Calu3 (cell line): ENCODE measurements around the gene ST6GAL1. TPM values are rescaled to one million over a fixed set of nuclear protein-coding genes. Genes with fewer than 3 reads are reported as not detected.

Source experiments
- BruUV-seq: library from RNA; stranded (reverse); fragments of 400-500 nt; replicated peaks from 2 replicates; lab custom pipeline; 2021; lab: Mats Ljungman, UMichigan
- CTCF ChIA-PET: fragments of 300-600 bp; sonication (Branson Sonifier 250); formaldehyde crosslinking; loops from one replicate; lab custom pipeline; 2022; ENCODE audit warnings: antibody characterized with exemption; lab: Charles Lee
- DNase-seq: peaks from one replicate; pipeline ENCODE4 v3.0.0; 2022
- H3K27ac Mint-ChIP-seq: one replicate; pipeline ENCODE4 v1.8.0; 2022; ENCODE audit warnings: mixed read lengths; ENCODE audit not compliant: unreplicated experiment
- H3K27me3 Mint-ChIP-seq: one replicate; pipeline ENCODE4 v1.8.0; 2022; ENCODE audit warnings: mixed read lengths; ENCODE audit not compliant: unreplicated experiment
- H3K36me3 Mint-ChIP-seq: one replicate; pipeline ENCODE4 v1.8.0; 2022; ENCODE audit warnings: mild to moderate bottlenecking, moderate library complexity, mixed read lengths; ENCODE audit not compliant: insufficient read depth, unreplicated experiment
- H3K4me1 Mint-ChIP-seq: one replicate; pipeline ENCODE4 v1.8.0; 2022; ENCODE audit warnings: mild to moderate bottlenecking, low read depth, mixed read lengths; ENCODE audit not compliant: unreplicated experiment
- H3K4me3 Mint-ChIP-seq: one replicate; pipeline ENCODE4 v1.8.0; 2022; ENCODE audit warnings: mild to moderate bottlenecking, low read depth, moderate library complexity, mixed read lengths; ENCODE audit not compliant: unreplicated experiment
- H3K9me3 Mint-ChIP-seq: one replicate; pipeline ENCODE4 v1.8.0; 2022; ENCODE audit warnings: low read depth, mixed read lengths; ENCODE audit not compliant: unreplicated experiment
- intact Hi-C: fragments of 100-400 bp; cut with micrococcal nuclease; formaldehyde crosslinking; loops from one replicate; pipeline ENCODE4 v1.10.0; 2022; ENCODE audit not compliant: unreplicated experiment
- total RNA-seq: library from RNA; stranded (reverse); gene quantifications from 2 replicates; pipeline ENCODE4 v1.2.3, GENCODE V29; 2022
- TF ChIP-seq, protein P1 (sequence below): fragments of 200-600 bp; IDR thresholded peaks from one replicate; pipeline ENCODE4 v1.8.0; 2022; ENCODE audit warnings: antibody characterized with exemption; ENCODE audit not compliant: unreplicated experiment

ST6GAL1 gene
- total RNA-seq, 1 experiment from 2014 or later, result 20.4 TPM

DNA sequence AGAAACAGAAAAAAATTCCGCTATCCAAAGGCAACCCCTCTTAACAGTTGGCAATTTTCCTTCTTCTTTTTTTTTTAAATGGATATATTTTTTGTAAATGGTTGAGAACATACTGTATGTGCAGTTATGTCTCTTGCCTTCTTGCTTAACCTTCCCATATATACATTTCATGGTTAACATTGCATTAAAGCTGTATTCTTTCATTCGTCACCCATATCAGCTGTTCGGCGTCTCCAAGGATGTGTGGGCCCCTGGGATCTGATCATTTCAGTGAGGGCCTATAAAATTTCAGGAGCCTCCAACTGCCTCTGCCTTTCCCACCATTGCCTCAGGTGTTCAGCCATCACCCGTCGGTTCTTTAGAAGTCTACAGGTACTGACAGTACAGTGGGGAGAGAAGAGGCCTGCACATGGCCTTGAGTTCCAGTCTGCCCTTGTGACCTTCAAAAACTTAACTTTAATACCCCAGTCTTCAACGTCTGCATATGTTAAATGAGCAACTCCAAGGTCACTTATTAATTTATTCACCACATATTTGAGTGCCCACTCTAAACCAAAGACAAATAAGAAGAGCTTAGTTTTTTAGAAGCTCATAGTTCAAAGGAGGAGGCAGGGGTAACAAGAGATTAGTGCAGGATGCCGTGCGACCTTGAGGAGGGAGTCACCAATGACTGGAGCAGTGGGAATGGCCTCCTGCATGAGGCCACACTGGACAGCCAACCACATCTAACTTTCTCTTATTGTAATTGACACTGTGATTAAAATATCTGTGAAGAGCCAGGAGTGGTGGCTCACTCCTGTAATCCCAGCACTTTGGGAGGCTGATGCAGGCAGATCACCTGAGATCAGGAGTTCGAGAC lies 6.9 kb downstream of the ST6GAL1 start:
- TF ChIP-seq, protein P1, sequence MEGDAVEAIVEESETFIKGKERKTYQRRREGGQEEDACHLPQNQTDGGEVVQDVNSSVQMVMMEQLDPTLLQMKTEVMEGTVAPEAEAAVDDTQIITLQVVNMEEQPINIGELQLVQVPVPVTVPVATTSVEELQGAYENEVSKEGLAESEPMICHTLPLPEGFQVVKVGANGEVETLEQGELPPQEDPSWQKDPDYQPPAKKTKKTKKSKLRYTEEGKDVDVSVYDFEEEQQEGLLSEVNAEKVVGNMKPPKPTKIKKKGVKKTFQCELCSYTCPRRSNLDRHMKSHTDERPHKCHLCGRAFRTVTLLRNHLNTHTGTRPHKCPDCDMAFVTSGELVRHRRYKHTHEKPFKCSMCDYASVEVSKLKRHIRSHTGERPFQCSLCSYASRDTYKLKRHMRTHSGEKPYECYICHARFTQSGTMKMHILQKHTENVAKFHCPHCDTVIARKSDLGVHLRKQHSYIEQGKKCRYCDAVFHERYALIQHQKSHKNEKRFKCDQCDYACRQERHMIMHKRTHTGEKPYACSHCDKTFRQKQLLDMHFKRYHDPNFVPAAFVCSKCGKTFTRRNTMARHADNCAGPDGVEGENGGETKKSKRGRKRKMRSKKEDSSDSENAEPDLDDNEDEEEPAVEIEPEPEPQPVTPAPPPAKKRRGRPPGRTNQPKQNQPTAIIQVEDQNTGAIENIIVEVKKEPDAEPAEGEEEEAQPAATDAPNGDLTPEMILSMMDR, result no peak
- Mint-ChIP-seq H3K27ac (no peak overlapping the region), H3K9me3 (no peaks in the 10 kb centered on the region), H3K4me3 (no peak overlapping the region), H3K4me1 (peaks cover 9% of the 10 kb centered on the region), H3K27me3 (peaks cover 9% of the 10 kb centered on the region), H3K36me3 (peaks cover 2% of the 10 kb centered on the region)
- intact Hi-C loops, result loop anchor here (10.0 kb wide), 1 partner anchor 128 kb away; no protein-coding TSS in a partner anchor
- no TSS peak for BruUV-seq
- DNase-seq, result no peak
- CTCF ChIA-PET, result interaction anchor here (0.7 to 1.3 kb wide), 2 partner anchors 22 to 88 kb away, joined by 3 read pairs; no protein-coding TSS in a partner anchor

DNA sequence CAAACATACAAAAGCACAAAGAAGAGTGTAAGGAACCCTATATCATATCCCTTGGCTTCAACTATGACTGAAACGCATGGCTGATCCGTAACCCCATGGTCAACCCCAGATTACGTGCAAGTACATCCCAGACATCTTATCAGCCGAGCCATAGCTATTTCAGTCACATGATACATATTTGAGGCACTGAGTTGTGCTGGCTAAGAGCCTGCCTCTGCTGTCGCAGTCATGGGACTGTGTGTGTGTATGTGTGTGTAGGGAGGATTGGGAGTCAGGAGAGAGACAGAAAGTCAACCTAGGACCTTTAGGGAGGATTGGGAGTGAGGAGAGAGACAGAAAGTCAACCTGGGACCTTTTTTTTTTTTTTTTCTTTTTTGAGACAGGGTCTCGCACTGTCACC lies 8.4 kb downstream of the ST6GAL1 start:
- H3K4me1 Mint-ChIP-seq, result no peaks in the 10 kb centered on the region
- no peak overlapping the region for H3K4me3 Mint-ChIP-seq
- H3K36me3 Mint-ChIP-seq, result no peaks in the 10 kb centered on the region
- no peaks in the 10 kb centered on the region for H3K27me3 Mint-ChIP-seq
- H3K27ac Mint-ChIP-seq, result no peak overlapping the region
- CTCF ChIA-PET, result interaction anchor here (0.6 kb wide), 1 partner anchor 83 kb away, joined by 3 read pairs; no protein-coding TSS in a partner anchor
- BruUV-seq, result no TSS peak
- no peak for DNase-seq
- intact Hi-C loops, result loop anchor here (10.0 kb wide), 1 partner anchor 126 kb away; no protein-coding TSS in a partner anchor
- no peaks in the 10 kb centered on the region for H3K9me3 Mint-ChIP-seq
- TF ChIP-seq, protein P1, result no peak

DNA sequence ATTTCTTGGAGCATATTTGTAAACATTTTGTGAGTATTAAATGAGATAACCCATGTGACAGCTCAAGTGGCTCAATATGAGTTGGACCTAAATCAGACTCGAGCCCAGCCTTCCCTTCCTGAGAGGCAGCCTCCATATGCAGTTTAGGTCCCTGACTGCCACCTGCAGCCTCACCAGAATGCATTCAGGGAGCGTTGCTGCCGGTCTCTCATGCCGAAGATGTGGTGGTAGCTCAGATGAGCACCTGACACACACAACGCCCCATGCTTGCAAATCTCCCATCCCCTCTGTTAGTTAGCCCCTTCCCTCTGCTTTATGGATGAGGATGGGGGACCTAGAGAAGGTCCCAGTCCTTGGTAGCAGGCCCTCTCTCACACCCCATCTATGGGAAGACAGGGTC lies 9.2 kb downstream of the ST6GAL1 start:
- H3K36me3 Mint-ChIP-seq, result no peaks in the 10 kb centered on the region
- H3K27ac Mint-ChIP-seq, result no peak overlapping the region
- intact Hi-C loops, result loop anchor here (10.0 kb wide), 1 partner anchor 125 kb away; no protein-coding TSS in a partner anchor
- BruUV-seq, result no TSS peak
- no peaks in the 10 kb centered on the region for H3K27me3 Mint-ChIP-seq
- DNase-seq, result no peak
- H3K4me1 Mint-ChIP-seq, result no peaks in the 10 kb centered on the region
- TF ChIP-seq, protein P1, result no peak
- H3K4me3 Mint-ChIP-seq, result no peak overlapping the region
- H3K9me3 Mint-ChIP-seq, result no peaks in the 10 kb centered on the region
- CTCF ChIA-PET, result no interaction called here

DNA sequence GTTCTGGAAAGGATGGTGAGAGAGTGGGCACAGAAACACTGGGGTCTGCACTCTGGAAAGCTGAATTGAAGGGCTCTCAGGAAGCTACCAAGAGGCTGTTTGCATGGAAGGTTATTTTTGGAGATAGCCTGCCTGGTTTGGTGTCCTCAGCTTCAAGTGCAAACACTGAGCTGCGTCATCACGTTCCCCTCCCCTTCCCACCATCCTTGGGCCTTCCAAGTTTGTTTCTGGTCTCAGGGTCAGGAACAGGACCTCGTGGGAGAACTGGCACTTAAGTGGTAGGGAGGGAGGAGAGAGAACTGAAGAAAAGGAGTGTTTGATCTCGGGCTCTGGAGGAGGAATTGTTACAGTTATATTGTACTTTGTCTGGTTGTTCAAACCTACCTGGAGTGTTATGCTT lies 10.6 kb downstream of the ST6GAL1 start:
- Mint-ChIP-seq H3K36me3 (no peaks in the 10 kb centered on the region), H3K27ac (no peak overlapping the region), H3K9me3 (no peaks in the 10 kb centered on the region), H3K4me1 (no peaks in the 10 kb centered on the region), H3K4me3 (no peak overlapping the region), H3K27me3 (no peaks in the 10 kb centered on the region)
- CTCF ChIA-PET, result no interaction called here
- intact Hi-C loops, result no loop called here
- no peak for DNase-seq
- TF ChIP-seq, protein P1, result no peak
- BruUV-seq, result no TSS peak
